Activated T-helper 2 cell treated with anti-CD3 and anti-CD28 coated beads, Interferon-gamma antibody, Interleukin-2, Interleukin-4, amounts not matched to agents 10 μg/mL and 5 μg/mL and 100 μg/mL, durations not matched to agents 14 hours and 24 hours and 36 hours (primary cell): Measurements from ENCODE around the gene RNF180. TPM values are rescaled to one million over a fixed set of nuclear protein-coding genes. Genes with fewer than 3 reads are reported as not detected.

Experiments
- DNase-seq: peaks from one replicate; pipeline ENCODE4 v3.0.0; 2021; ENCODE audit warnings: low spot score
- H3K27ac Mint-ChIP-seq: one replicate; pipeline ENCODE4 v1.8.0; 2021; ENCODE audit warnings: mixed read lengths
- H3K27me3 Mint-ChIP-seq: one replicate; pipeline ENCODE4 v1.8.0; 2021; ENCODE audit warnings: low read depth, mixed read lengths
- H3K36me3 Mint-ChIP-seq: one replicate; pipeline ENCODE4 v1.8.0; 2021; ENCODE audit warnings: low read depth, mixed read lengths
- H3K4me1 Mint-ChIP-seq: one replicate; pipeline ENCODE4 v1.8.0; 2021; ENCODE audit warnings: low read depth, mixed read lengths
- H3K4me3 Mint-ChIP-seq: one replicate; pipeline ENCODE4 v1.8.0; 2021; ENCODE audit warnings: low read depth, mild to moderate bottlenecking, moderate library complexity, mixed read lengths
- H3K9me3 Mint-ChIP-seq: one replicate; pipeline ENCODE4 v1.8.0; 2021; ENCODE audit warnings: mixed read lengths
- intact Hi-C: fragments of 100-400 bp; cut with micrococcal nuclease; formaldehyde crosslinking; loops from one replicate; pipeline ENCODE4 v1.15.1; 2023
- total RNA-seq: library from RNA; stranded (reverse); gene quantifications from 2 replicates; pipeline ENCODE4 v1.2.3, GENCODE V29; 2022

The RNF180 gene, protein sequence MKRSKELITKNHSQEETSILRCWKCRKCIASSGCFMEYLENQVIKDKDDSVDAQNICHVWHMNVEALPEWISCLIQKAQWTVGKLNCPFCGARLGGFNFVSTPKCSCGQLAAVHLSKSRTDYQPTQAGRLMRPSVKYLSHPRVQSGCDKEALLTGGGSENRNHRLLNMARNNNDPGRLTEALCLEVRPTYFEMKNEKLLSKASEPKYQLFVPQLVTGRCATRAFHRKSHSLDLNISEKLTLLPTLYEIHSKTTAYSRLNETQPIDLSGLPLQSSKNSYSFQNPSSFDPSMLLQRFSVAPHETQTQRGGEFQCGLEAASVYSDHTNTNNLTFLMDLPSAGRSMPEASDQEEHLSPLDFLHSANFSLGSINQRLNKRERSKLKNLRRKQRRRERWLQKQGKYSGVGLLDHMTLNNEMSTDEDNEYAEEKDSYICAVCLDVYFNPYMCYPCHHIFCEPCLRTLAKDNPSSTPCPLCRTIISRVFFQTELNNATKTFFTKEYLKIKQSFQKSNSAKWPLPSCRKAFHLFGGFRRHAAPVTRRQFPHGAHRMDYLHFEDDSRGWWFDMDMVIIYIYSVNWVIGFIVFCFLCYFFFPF
- 0.53 TPM in 1 of 2 replicates, not detected in the other for total RNA-seq

DNA sequence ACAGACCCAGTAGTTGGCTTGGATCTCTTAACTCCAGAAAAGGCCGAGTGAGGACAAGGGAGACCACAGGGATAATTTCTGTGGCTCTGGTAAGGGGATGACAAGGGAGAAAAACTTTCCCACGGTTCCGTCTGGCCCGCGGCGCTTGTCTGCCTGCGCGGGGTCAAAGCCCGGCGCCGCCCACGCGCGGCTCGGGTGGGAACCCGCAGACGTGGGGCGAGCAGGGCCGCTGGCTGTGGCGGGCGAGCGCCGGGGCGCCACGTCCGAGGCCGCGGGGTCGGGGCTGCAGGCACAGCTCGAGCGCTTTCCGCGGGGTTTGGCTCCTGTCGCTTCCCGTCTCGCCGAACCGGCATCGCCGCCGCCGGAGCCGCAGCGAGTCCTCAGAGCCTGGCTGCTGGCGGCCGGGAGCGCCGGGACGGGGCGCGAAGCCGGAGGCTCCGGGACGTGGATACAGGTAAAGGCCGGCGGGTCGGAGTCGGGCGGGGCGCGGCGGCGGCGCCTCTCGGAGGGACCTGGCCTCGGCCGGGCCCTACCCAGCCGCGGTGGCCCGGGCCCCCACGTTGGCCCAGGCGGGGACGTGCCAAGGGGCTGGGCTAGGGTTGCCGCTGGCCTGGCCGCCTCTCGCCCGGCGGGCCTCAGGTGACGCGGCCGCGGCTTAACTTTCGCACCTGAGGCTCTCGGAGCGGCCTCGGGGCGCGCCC lies at the start of gene RNF180:
TSS of gene RNF180 (plus strand) at position 344 of the 701 bp plus-strand sequence. CDS start 34,965 bp downstream, outside the sequence.
- no peak for DNase-seq
- Mint-ChIP-seq H3K36me3 (no peaks in the 10 kb centered on the region), H3K4me1 (no peaks in the 10 kb centered on the region), H3K27ac (no peak within 1 kb of the TSS), H3K27me3 (peaks cover 27% of the 10 kb centered on the region), H3K9me3 (no peaks in the 10 kb centered on the region), H3K4me3 (peak within 1 kb of the TSS; percentile 13)
- intact Hi-C loops: no loop called here

DNA sequence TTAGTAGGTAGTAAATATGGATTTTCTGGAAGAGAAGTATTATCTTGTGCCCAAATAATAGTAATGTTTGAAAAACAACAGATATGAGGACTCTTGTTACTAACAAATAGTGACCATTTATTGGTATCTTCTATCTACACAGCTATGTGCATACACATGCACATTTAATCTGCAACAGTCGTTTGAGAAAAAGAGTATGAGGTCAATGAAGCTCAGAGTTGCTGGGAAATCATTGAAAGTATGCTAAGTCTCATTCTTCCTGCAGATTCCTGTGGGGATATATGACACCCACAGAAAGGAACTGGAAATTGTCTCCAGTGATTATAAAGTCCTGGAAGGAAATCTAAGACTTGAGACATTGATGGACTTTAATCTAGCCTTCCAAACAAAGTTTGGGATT lies 40.1 kb upstream of the RNF180 start:
- Mint-ChIP-seq H3K36me3 (no peaks in the 10 kb centered on the region), H3K9me3 (no peaks in the 10 kb centered on the region), H3K4me3 (no peak overlapping the region), H3K27ac (no peak overlapping the region), H3K4me1 (no peaks in the 10 kb centered on the region), H3K27me3 (no peaks in the 10 kb centered on the region)
- intact Hi-C loops: no loop called here
- DNase-seq: no peak

DNA sequence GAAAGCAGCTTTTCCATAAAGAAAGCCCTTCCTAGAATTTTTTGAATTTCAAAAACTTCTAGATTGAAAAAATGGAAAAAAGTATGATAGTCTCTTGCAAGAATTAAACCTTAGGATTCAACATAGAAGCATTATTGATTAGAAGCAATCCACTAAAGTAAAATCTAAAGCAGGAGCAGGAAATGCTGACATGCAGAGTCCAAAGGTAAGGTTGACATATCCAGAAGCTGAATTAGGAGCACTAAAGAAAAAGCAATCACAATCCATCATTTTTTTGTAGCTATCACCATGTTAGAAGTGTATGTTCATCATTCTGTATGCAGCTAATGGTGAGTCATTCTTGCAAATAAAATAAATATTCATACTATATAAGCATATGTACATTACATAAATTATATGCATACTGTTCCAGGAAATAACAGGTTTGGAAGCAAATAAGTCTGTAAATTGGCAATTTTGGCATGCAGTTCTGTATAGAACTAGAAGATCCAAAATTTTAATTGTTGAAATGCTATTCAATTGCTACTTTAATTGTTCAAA lies 39.4 kb upstream of the RNF180 start:
- Mint-ChIP-seq H3K36me3 (no peaks in the 10 kb centered on the region), H3K27me3 (no peaks in the 10 kb centered on the region), H3K4me1 (no peaks in the 10 kb centered on the region), H3K9me3 (no peaks in the 10 kb centered on the region), H3K4me3 (no peak overlapping the region), H3K27ac (no peak overlapping the region)
- intact Hi-C loops: no loop called here
- no peak for DNase-seq

DNA sequence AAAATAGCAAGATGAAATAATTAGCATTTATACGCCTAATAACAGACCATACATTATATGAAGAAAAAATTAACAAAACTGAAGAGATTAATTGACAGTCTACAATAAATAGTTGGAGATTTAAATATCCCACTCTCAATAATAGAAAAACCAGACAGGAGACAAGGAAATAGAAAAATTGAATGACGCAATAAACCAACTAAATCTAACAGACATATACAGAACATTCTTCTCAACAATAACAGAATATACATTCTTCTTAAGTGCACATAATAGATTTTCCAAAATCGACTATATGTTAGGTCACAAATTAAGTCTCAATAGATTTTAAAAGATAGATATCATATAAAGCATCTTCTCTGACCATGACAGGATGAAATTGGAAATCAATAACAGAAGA lies 25.6 kb upstream of the RNF180 start:
- H3K4me3 Mint-ChIP-seq: no peak overlapping the region
- H3K36me3 Mint-ChIP-seq: no peaks in the 10 kb centered on the region
- no peak overlapping the region for H3K27ac Mint-ChIP-seq
- peaks cover 6% of the 10 kb centered on the region for H3K9me3 Mint-ChIP-seq
- no peak for DNase-seq
- H3K27me3 Mint-ChIP-seq: no peaks in the 10 kb centered on the region
- intact Hi-C loops: no loop called here
- no peaks in the 10 kb centered on the region for H3K4me1 Mint-ChIP-seq

DNA sequence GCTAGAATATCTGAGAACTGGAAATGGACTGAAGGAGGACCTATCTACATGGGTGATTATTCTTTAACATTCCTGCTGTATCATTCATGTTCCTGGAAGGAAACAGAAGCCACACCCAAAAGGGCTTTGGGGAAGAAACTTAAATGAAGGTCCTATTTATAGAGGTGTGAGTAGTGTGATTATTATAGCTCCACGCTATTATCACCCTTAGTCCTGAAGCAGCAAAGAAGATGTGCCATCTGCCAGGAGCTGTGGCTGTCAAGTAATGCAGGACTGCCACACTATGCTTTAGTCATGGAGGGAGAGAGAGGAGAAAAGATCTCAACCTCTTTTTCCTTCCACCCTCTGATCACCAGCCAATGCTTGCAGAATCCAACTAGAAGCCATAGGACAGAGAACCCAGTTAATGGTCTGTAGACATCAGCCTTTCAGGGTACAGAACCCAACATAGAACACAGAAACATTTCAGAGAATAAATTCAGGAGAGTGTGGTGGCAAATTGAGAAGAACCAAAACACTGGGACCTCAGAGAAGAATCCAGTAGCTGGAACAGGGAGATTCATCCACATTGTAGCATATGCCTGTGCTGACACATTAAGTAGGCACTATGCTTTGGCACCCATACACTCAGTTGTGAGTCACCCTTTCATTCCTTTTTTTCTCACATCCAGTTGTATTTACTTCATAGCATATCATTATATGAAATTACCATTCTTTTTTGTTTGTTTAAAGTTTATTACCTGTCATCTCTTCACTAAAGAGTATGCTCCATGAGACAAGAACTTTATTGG lies 21.0 kb upstream of the RNF180 start:
- Mint-ChIP-seq H3K27ac (no peak overlapping the region), H3K4me3 (no peak overlapping the region), H3K4me1 (no peaks in the 10 kb centered on the region), H3K27me3 (no peaks in the 10 kb centered on the region), H3K36me3 (no peaks in the 10 kb centered on the region), H3K9me3 (no peaks in the 10 kb centered on the region)
- no peak for DNase-seq
- intact Hi-C loops: no loop called here

DNA sequence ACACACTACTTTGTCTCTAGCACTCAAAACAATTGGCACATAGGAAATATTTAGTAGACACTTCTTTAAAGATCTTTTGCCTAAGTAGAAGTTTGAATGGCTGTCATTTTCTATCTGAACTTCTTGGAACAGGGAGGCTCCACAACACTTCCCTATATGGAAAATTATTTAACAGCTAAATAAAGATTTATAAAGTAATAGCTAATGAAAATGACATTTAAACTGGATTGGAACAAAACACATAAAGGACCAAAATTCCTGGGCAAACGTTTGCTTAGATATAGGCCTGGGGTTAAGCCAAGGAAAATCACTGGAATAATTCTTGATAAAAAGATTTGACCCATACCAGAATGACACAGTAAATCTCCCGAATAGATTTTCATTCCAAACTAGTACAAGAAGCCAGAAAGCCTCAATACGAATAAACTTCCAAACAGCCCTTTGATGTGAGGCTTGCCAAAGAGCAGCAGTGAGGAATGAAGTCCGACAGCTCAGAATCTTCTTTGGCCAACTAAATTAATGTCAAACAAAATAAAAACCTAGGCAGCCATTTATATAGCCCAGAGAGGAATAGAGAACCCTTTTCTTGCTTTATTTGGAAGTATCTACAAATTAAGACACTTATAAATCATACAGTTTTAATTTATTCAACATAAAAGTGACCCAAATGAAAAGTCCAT lies 20.3 kb upstream of the RNF180 start:
- no peaks in the 10 kb centered on the region for H3K9me3 Mint-ChIP-seq
- no peak overlapping the region for H3K27ac Mint-ChIP-seq
- no peaks in the 10 kb centered on the region for H3K4me1 Mint-ChIP-seq
- intact Hi-C loops: no loop called here
- no peak overlapping the region for H3K4me3 Mint-ChIP-seq
- H3K27me3 Mint-ChIP-seq: no peaks in the 10 kb centered on the region
- H3K36me3 Mint-ChIP-seq: no peaks in the 10 kb centered on the region
- no peak for DNase-seq

DNA sequence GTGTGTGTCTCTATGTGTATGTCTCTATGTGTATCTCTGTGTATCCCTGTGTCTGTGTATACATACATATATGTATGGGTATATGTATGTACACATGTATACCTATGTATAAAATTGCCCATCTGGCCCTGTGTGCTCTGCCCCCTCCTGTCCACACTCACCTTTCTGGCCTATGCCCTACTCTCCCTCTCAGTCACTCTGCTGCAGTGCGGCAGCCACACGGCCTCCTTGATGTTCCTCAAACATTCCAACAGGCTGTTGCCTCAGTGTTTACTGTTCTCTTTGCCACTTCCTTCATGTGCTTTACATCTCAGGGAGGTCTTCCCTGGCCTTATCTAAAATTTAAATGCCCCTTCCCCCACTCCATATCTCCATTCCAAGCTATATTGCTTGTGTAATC lies 18.3 kb upstream of the RNF180 start:
- Mint-ChIP-seq H3K27me3 (no peaks in the 10 kb centered on the region), H3K36me3 (no peaks in the 10 kb centered on the region), H3K4me3 (no peak overlapping the region), H3K9me3 (peaks cover under 1% of the 10 kb centered on the region), H3K4me1 (no peaks in the 10 kb centered on the region), H3K27ac (no peak overlapping the region)
- no peak for DNase-seq
- intact Hi-C loops: no loop called here

DNA sequence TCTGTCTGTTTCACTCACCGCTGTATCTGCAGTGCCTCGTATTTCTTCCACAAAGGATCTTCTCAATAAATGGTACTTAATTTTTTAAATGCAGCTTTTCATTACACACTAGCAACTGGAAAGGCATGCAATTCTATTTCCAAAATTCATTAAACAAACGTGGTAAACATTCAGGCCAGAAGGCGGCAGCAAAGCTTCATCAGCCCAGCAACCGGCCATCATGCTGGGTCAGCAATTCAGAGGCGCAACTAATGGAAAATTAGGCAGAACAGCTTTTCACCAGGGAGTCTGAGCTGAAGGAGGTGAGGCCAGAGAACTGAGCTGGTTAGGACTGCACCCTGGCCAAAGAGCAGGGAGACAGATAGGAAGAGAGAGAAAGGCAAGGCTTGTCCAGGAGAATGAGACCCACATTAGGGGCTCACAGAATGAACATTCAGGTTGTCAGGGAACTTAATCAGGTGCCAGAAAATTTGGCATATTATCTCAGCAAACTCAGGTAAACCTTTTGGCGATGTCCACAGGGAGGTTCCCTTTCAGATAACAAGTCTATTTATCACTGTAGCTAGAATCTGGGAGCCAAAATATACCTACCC lies 17.7 kb upstream of the RNF180 start:
- Mint-ChIP-seq H3K36me3 (no peaks in the 10 kb centered on the region), H3K27me3 (no peaks in the 10 kb centered on the region), H3K4me3 (no peak overlapping the region), H3K27ac (no peak overlapping the region), H3K9me3 (peaks cover 5% of the 10 kb centered on the region), H3K4me1 (no peaks in the 10 kb centered on the region)
- DNase-seq: no peak
- intact Hi-C loops: no loop called here

DNA sequence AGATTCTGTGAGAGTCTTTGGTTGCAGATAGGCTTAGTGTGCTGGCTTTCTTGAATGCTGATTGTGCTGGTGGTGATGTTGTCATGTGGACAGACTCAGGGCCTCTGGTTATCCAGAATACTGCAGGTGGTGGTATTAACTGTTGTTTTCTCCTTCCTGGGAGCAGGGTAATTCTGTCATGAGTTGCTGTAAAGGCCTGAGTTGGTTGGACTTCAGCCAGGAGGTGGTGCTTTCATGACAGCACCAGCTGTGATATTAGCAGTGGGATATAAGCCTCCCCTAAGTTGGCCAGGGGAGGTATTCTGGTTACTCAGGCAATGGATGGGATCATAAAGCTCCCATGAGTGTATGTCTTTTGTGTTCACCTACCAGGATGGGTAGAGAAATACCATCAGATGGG lies 16.4 kb upstream of the RNF180 start:
- intact Hi-C loops: no loop called here
- H3K36me3 Mint-ChIP-seq: no peaks in the 10 kb centered on the region
- H3K9me3 Mint-ChIP-seq: peaks cover 5% of the 10 kb centered on the region
- H3K27me3 Mint-ChIP-seq: no peaks in the 10 kb centered on the region
- no peak overlapping the region for H3K4me3 Mint-ChIP-seq
- no peaks in the 10 kb centered on the region for H3K4me1 Mint-ChIP-seq
- DNase-seq: no peak
- no peak overlapping the region for H3K27ac Mint-ChIP-seq

DNA sequence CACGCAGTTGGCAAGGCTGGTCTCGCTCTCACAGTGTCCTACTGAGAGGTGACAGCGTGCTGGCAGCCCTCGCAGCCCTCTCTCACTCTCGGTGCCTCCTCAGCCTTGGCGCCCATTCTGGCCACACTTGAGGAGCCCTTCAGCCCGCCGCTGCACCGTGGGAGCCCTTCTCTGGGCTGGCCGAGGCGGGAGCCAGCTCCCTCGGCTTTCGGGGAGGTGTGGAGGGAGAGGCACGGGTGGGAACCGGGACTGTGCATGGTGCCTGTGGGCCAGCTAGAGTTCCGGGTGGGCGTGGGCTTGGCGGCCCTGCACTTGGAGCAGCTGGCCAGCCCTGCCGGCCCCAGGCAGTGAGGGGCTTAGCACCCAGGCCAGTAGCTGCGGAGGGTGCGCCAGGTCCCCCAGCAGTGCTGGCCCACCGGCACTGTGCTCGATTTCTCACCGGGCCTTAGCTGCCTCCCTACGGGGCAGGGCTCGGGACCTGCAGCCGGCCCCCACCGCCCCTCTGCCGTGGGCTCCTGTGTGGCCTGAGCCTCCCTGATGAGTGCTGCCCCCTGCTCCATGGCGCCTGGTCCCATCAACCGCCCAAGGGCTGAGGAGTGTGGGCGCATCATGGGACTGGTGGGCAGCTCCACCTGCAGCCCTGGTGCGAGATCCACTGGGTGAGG lies 15.7 kb upstream of the RNF180 start:
- Mint-ChIP-seq H3K27me3 (no peaks in the 10 kb centered on the region), H3K4me3 (no peak overlapping the region), H3K27ac (no peak overlapping the region), H3K9me3 (peaks cover 8% of the 10 kb centered on the region), H3K36me3 (no peaks in the 10 kb centered on the region), H3K4me1 (no peaks in the 10 kb centered on the region)
- DNase-seq: no peak
- intact Hi-C loops: no loop called here

DNA sequence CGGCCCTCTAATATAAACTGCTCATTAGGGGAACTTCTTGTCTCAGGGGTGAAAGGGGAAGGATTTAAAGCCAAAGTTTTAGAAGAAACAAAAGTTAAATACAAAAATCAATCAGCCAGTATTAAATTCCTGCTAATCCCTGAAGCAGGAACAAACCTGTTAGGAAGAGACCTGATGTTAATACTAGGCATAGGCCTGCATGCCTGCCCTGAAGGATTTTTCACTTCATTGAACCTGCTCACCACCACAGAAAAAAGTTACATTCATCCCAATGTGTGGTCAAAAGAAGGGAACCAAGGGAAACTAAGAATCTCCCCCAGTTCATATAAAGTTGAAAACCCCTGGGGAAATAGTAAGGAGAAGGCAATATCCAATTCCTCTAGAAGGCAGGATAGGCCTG lies 9.4 kb upstream of the RNF180 start:
- H3K9me3 Mint-ChIP-seq: peaks cover 8% of the 10 kb centered on the region
- DNase-seq: no peak
- no peaks in the 10 kb centered on the region for H3K36me3 Mint-ChIP-seq
- no peaks in the 10 kb centered on the region for H3K27me3 Mint-ChIP-seq
- intact Hi-C loops: no loop called here
- H3K4me3 Mint-ChIP-seq: no peak overlapping the region
- H3K27ac Mint-ChIP-seq: no peak overlapping the region
- no peaks in the 10 kb centered on the region for H3K4me1 Mint-ChIP-seq
